ENCODE measurements around the gene TSHZ1.
"Not testable (repeated sequence)": the region's sequence is repeated elsewhere in the genome, so short reads cannot be mapped to it uniquely, and the experiment has no call there.

Gene TSHZ1

GRCh38 chr18:75185460-75185859, 25.1 kb upstream of the TSHZ1 start:
- DNase-seq, result no peak

GRCh38 chr18:75187702-75188101, 22.9 kb upstream of the TSHZ1 start:
- DNase-seq, result not testable (repeated sequence)

- DNase-seq, result no peak
Measured at GRCh38 chr18:75189696-75190095, 20.9 kb upstream of the TSHZ1 start.

GRCh38 chr18:75192899-75193298, 17.7 kb upstream of the TSHZ1 start:
- no peak for DNase-seq

- DNase-seq, result no peak
Measured at GRCh38 chr18:75198036-75198435, 12.6 kb upstream of the TSHZ1 start.

- no peak for DNase-seq
Measured at GRCh38 chr18:75199327-75199726, 11.3 kb upstream of the TSHZ1 start.

- DNase-seq, result no peak
Measured at GRCh38 chr18:75200071-75200470, 10.5 kb upstream of the TSHZ1 start.

GRCh38 chr18:75200605-75201280, 9.9 kb upstream of the TSHZ1 start:
- no peak for DNase-seq

- DNase-seq, result no peak
Measured at GRCh38 chr18:75201282-75202270, 9.0 kb upstream of the TSHZ1 start.

- no peak for DNase-seq
Measured at GRCh38 chr18:75202696-75203365, 7.8 kb upstream of the TSHZ1 start.

- DNase-seq, result no peak
Measured at GRCh38 chr18:75203416-75204268, 7.0 kb upstream of the TSHZ1 start.

GRCh38 chr18:75204269-75204731, 6.3 kb upstream of the TSHZ1 start:
- no peak for DNase-seq

GRCh38 chr18:75204732-75205513, 5.7 kb upstream of the TSHZ1 start:
- peak in 1 of 2 experiments; percentile 10 for DNase-seq

- DNase-seq, result peak in 1 of 2 experiments; percentile 4
Measured at GRCh38 chr18:75205514-75206132, 5.0 kb upstream of the TSHZ1 start.

GRCh38 chr18:75206452-75207309, 3.9 kb upstream of the TSHZ1 start:
- DNase-seq, result no peak

GRCh38 chr18:75207310-75208154, 3.1 kb upstream of the TSHZ1 start:
- peak; percentile 19 to 27 for DNase-seq

- DNase-seq, result peak; percentile 36 to 40
Measured at GRCh38 chr18:75208155-75208835, 2.3 kb upstream of the TSHZ1 start.

- DNase-seq, result no peak
Measured at GRCh38 chr18:75208836-75209128, 1.8 kb upstream of the TSHZ1 start.
